K562 (cell line): ENCODE measurements around the gene RNF151. TPM values are rescaled to one million over a fixed set of nuclear protein-coding genes. Genes with fewer than 3 reads are reported as not detected.
A peak's percentile ranks its signal among the peaks of the same experiment; 100 is the strongest.

ENCODE experiments used
- ARID4B ChIP-seq: sonication (generic); formaldehyde crosslinking; IDR thresholded peaks from 2 replicates; pipeline ENCODE4 v1.8.0; 2022; ENCODE audit warnings: mild to moderate bottlenecking, missing genetic modification reagents
- GABPB2 ChIP-seq: fragments of 250-450 bp; sonication (Bioruptor Pico); conservative IDR thresholded peaks from 2 replicates; pipeline ENCODE4 v1.5.1; 2021; ENCODE audit warnings: mild to moderate bottlenecking
- KAT8 ChIP-seq: fragments of 450-650 bp; IDR thresholded peaks from 2 replicates; pipeline ENCODE4 v1.6.1; 2016; ENCODE audit warnings: low read depth, mild to moderate bottlenecking
- REST ChIP-seq, 2 experiments: fragments of 450-650 bp; formaldehyde crosslinking in 1 of 2; IDR thresholded peaks; 2 replicates each; pipeline versions ENCODE4 v1.4.0 to v1.6.1; 2014 to 2020; ENCODE audit warnings: mild to moderate bottlenecking in 2 of 2, borderline replicate concordance in 1 of 2, low read depth in 1 of 2
- polyA plus RNA-seq, 8 experiments: library from polyadenylated mRNA; depleted of rRNA in 4 of 8; stranded (reverse) in 5 of 8; unstranded in 3 of 8; fragments of >200 nt; fragmentation: Nextera tagmentation in 2 of 8; fragmentation: Illumina TruSeq in 1 of 8; extraction: Ambion mirVana in 2 of 8; extraction: Trizol in 1 of 8; gene quantifications; 2 replicates each; pipeline versions ENCODE4 v1.2.1 to v1.2.3, GENCODE V29; 2011 to 2014; ENCODE audit warnings: inconsistent platforms in 1 of 8, missing spikeins in 1 of 8
- total RNA-seq, 7 experiments: library from RNA; depleted of rRNA in 6 of 7; stranded (reverse); fragments of >200 nt in 6 of 7; fragmentation: Illumina TruSeq in 2 of 7; extraction: Trizol in 2 of 7; gene quantifications; 2 replicates each; pipeline versions ENCODE4 v1.2.1 to v1.2.3, GENCODE V29; 2011 to 2021; ENCODE audit warnings: low replicate concordance in 1 of 7

Gene RNF151
- total and polyA plus RNA-seq, 9 of the 15 experiments (the other 6 are each of a cell fraction or from before 2014, with no cell fraction given) = not detected

GRCh38 chr16:2009164-2009711 is 42.6 kb downstream of the RNF151 start (continued):
- TF ChIP-seq ARID4B = no peak
- TF ChIP-seq REST (IDR thresholded peaks at IDR 0.05; ENCODE audit: borderline replicate concordance) = no peak
- peak; percentile 44; the same call in 1 of the 2 replicates for TF ChIP-seq REST (CRISPR knock-in tag; IDR thresholded peaks at IDR 0.05; ENCODE audit: low read depth)
- TF ChIP-seq GABPB2 (CRISPR knock-in tag) = no peak
- TF ChIP-seq KAT8 = no peak
